Ovary (tissue), 9 donors: ENCODE measurements around the gene BIRC6. TPM values are rescaled to one million over a fixed set of nuclear protein-coding genes. Genes with fewer than 3 reads are reported as not detected.

Experiments
- DNase-seq, 5 donors: peaks; one replicate each; pipeline ENCODE4 v3.0.0-alpha.2; 2019 to 2020
- H3K27ac ChIP-seq, 2 donors: fragments of 200-600 bp; one replicate each; pipeline versions ENCODE4 v1.5.1 to v1.8.0; 2019 to 2022
- H3K27me3 ChIP-seq: fragments of 200-600 bp; one replicate; pipeline ENCODE4 v1.8.0; 2022
- H3K36me3 ChIP-seq: fragments of 200-600 bp; sonication (generic); one replicate; pipeline ENCODE4 v1.5.1; 2019
- H3K4me1 ChIP-seq: one replicate; pipeline ENCODE4 v1.8.1; 2013; ENCODE audit warnings: mild to moderate bottlenecking, moderate library complexity; ENCODE audit not compliant: insufficient read depth
- H3K4me3 ChIP-seq: fragments of 200-600 bp; sonication (generic); one replicate; pipeline ENCODE4 v1.5.1; 2017
- H3K9me3 ChIP-seq, 2 donors: fragments of 200-600 bp in 1 of 2; sonication (generic) in 1 of 2; one replicate each; pipeline versions ENCODE4 v1.5.1 to v1.8.1; 2013 to 2019; ENCODE audit warnings: mild to moderate bottlenecking in 1 of 2, moderate library complexity in 1 of 2
- EP300 ChIP-seq: sonication (generic); formaldehyde crosslinking; IDR thresholded peaks from one replicate; pipeline ENCODE4 v1.6.1; 2017; ENCODE audit warnings: antibody characterized with exemption
- POLR2A ChIP-seq: fragments of 450-650 bp; IDR thresholded peaks from one replicate; pipeline ENCODE4 v1.6.1; 2017; ENCODE audit warnings: antibody characterized with exemption, mild to moderate bottlenecking, moderate library complexity
- WGBS, 3 donors: extraction: QIAGEN DNeasy Blood & Tissue Kit in 1 of 3; methylation state at CpG; one replicate each; pipeline versions ENCODE4 v1.1.5 to v1.1.7; 2013 to 2017; 5-methylcytosine and 5-hydroxymethylcytosine counted together
- intact Hi-C, 4 donors: fragments of 100-400 bp; cut with DNase I; formaldehyde crosslinking; loops; one replicate each; pipeline versions ENCODE4 v1.11.0 to v1.15.1; 2022 to 2023
- polyA plus RNA-seq, 2 donors: library from polyadenylated mRNA; stranded (reverse); fragments of 200-250 nt in 1 of 2; fragments of 350-450 nt in 1 of 2; fragmentation: Illumina TruSeq in 1 of 2; extraction: RNeasy Lipid Tissue Mini Kit (QIAGEN cat#74804) in 1 of 2; gene quantifications; one replicate each; pipeline ENCODE4 v1.2.3, GENCODE V29; 2013 to 2014
- total RNA-seq, 7 donors: library from RNA; depleted of rRNA in 2 of 7; stranded (reverse); fragments of >200 nt in 2 of 7; fragmentation: NEBNext Ultra II Directional in 3 of 7; extraction: Animal tissue kit (Norgen Biotek cat#: 25700) in 3 of 7; gene quantifications; one replicate each; pipeline versions ENCODE4 v1.1.0 to v1.2.4, GENCODE V29; 2016 to 2023
- TF ChIP-seq, protein P1 (sequence below), 3 donors: fragments of 450-650 bp in 2 of 3; fragments of 200-600 bp in 1 of 3; IDR thresholded peaks; one replicate each; pipeline versions ENCODE4 v1.5.1 to v1.8.0; 2016 to 2022; ENCODE audit warnings: antibody characterized with exemption in 3 of 3, mild to moderate bottlenecking in 1 of 3
- donor health status: DM: no; HTN: no; CAD: no; lungs with moderate emphysema.
- donor health status: DM: no; HTN: no; CAD: no.
- donor health status: Bipolar disorder and iron deficiency.
- donor health status: DM: yes; HTN: yes; CAD: no.
- donor health status: DM: no; HTN: no; CAD: no.
- donor health status: DM: yes; HTN: yes; CAD: no.

BIRC6 gene
- total and polyA plus RNA-seq, 9 donors = 24.0 to 125 (median 92.2) TPM

DNA sequence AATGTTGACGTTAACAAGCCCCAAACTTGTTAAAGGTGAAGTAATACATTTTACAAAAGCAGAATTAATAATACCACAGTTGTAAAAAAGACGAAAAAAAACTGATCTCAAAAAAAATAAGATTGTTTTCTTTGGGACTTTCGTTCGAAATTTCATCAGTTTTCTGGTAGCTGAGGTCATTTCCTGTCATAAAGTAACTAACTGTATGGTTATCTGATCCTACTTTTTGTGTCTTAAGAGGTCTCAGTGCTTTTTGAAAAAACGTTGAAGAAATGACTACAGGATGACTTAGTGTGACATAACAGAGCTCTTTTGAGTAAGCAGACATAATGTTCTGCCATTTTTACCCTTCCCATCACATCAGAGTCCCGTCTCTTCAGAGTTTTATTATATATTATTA lies 79.3 kb downstream of the BIRC6 start:
- DNase-seq = no peak
- Histone ChIP-seq H3K36me3 (no peaks in the 10 kb centered on the region), H3K27ac (no peak overlapping the region), H3K4me3 (no peak overlapping the region), H3K4me1 (no peaks in the 10 kb centered on the region), H3K27me3 (no peaks in the 10 kb centered on the region), H3K9me3 (no peaks in the 10 kb centered on the region)
- 75 to 81% (median 79%) methylated on average over 6 of the region's 6 CpGs for WGBS, 3 donors
- TF ChIP-seq POLR2A = no peak
- intact Hi-C loops = no loop called here

DNA sequence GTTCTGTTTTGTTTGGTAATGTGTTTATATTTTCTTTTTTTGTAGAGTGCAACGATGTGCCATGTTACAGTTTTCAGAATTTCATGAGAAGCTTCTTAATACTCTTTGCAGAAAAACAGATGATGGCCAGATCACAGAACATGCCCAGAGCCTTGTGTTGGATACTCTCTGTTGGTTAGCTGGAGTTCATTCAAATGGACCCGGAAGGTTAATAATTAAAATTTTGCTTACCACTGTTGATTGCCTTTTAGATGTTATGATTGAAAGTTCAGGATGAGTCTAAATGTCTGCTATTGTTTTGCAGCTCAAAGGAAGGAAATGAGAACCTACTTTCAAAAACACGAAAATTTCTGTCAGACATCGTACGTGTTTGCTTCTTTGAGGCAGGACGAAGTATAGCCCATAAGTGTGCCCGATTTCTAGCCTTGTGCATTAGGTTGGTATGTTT lies 85.2 kb downstream of the BIRC6 start:
- intact Hi-C loops = loop anchor here in 1 of 4 donors (1.0 kb wide), 1 partner anchor 41 kb away; no protein-coding TSS in a partner anchor
- WGBS, 3 donors = 91 to 96% (median 93%) methylated on average over 7 of the region's 7 CpGs
- TF ChIP-seq, protein P1, sequence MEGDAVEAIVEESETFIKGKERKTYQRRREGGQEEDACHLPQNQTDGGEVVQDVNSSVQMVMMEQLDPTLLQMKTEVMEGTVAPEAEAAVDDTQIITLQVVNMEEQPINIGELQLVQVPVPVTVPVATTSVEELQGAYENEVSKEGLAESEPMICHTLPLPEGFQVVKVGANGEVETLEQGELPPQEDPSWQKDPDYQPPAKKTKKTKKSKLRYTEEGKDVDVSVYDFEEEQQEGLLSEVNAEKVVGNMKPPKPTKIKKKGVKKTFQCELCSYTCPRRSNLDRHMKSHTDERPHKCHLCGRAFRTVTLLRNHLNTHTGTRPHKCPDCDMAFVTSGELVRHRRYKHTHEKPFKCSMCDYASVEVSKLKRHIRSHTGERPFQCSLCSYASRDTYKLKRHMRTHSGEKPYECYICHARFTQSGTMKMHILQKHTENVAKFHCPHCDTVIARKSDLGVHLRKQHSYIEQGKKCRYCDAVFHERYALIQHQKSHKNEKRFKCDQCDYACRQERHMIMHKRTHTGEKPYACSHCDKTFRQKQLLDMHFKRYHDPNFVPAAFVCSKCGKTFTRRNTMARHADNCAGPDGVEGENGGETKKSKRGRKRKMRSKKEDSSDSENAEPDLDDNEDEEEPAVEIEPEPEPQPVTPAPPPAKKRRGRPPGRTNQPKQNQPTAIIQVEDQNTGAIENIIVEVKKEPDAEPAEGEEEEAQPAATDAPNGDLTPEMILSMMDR (IDR thresholded peaks at IDR 0.05) = no peak
- TF ChIP-seq EP300 = no peak
- TF ChIP-seq POLR2A = no peak
- H3K4me3 ChIP-seq = no peak overlapping the region
- H3K9me3 ChIP-seq = no peaks in the 10 kb centered on the region
- H3K4me1 ChIP-seq = no peaks in the 10 kb centered on the region
- no peak overlapping the region for H3K27ac ChIP-seq
- no peaks in the 10 kb centered on the region for H3K36me3 ChIP-seq
- no peaks in the 10 kb centered on the region for H3K27me3 ChIP-seq
- no peak for DNase-seq

DNA sequence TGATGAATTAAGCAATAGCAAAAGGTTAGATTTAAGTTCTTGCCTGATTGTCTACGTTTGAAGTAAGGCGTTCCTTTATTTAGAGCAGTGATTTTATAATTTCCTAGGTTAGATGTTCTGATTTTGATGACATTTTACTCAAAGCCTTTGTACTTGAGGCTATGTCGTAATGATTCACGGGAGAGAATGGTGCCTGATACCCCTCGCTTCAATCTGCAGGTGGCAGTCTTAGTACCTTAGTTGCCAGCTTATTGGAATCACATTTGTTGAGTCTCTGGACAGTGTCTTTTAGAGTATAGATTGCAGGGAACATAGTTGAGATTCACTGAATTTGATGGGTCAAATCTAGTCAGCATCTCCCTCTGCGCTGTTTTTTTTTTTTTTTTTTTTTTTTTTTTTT lies 89.5 kb downstream of the BIRC6 start:
- intact Hi-C loops = no loop called here
- 96 to 99% (median 96%) methylated on average over 6 of the region's 6 CpGs for WGBS, 3 donors
- no peaks in the 10 kb centered on the region for H3K4me1 ChIP-seq
- H3K9me3 ChIP-seq = no peaks in the 10 kb centered on the region
- no peaks in the 10 kb centered on the region for H3K27me3 ChIP-seq
- no peaks in the 10 kb centered on the region for H3K36me3 ChIP-seq
- TF ChIP-seq EP300 (no peak), POLR2A (no peak)
- TF ChIP-seq, protein P1 (IDR thresholded peaks at IDR 0.05) = no peak
- no peak for DNase-seq
- H3K4me3 ChIP-seq = no peak overlapping the region
- H3K27ac ChIP-seq = no peak overlapping the region

DNA sequence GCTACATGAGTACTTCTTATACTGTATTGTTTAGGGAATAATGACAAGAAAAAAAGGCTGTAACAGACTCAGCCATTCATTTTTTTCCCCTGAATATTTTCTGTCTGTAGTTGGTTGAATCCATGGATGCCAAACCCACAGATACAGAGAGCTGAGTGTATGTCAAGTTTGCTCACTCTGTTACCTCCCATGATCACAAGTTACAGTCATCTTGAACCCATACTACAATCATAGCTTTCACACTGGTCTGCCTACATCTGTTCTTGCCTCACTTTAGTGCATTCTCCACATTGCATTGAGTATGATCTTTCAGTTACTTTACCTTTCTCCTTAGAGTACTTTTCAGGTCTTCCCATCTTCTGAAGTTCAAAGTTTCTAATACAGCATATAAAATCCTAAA lies 94.0 kb downstream of the BIRC6 start:
- H3K36me3 ChIP-seq = no peaks in the 10 kb centered on the region
- intact Hi-C loops = no loop called here
- no peak for DNase-seq

DNA sequence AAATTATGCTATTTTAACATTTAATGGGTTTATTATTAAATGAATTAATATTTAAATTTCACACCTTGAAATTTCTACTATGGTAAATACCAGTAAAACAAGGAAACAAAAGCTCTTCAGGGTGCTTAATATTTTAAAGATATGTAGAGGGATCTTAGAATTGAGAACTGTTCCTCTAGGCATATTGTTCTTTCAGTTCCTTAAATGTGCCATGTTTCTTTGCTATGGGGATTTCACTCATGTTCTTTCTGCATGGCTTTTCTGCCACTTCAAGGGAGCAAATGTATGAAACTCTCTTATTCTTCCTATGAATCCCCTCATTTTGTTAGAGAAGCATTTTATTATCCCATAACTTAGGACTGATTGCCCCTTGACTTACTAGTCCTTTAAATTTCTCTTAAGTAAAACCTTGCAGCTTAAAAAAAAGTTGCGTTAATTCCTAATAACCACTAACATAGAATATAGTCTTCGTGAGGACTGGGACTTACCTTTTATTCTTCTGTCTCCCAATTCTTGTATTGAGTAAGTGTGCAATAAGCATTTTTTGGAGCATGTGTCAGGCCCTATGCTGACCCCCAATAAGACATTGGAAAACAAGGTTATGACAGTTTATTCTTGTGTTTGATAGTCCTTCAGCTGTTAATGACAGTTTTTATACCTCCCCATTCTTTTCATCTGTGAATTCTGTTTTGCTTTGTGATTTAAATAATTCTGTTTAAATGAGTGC lies 95.7 kb downstream of the BIRC6 start:
- H3K9me3 ChIP-seq = no peaks in the 10 kb centered on the region
- intact Hi-C loops = no loop called here
- TF ChIP-seq, protein P1 (IDR thresholded peaks at IDR 0.05) = no peak
- TF ChIP-seq EP300 (no peak), POLR2A (no peak)
- no peaks in the 10 kb centered on the region for H3K27me3 ChIP-seq
- DNase-seq = no peak
- WGBS, 3 donors = 93 to 95% (median 94%) methylated on average over 2 of the region's 2 CpGs
- H3K36me3 ChIP-seq = no peaks in the 10 kb centered on the region
- H3K4me3 ChIP-seq = no peak overlapping the region
- no peaks in the 10 kb centered on the region for H3K4me1 ChIP-seq
- no peak overlapping the region for H3K27ac ChIP-seq

More for the DNA sequence above, 94.0 kb downstream of the BIRC6 start:
- H3K4me1 ChIP-seq = no peaks in the 10 kb centered on the region
- H3K4me3 ChIP-seq = no peak overlapping the region
- no peaks in the 10 kb centered on the region for H3K9me3 ChIP-seq
- no peak overlapping the region for H3K27ac ChIP-seq
- H3K27me3 ChIP-seq = no peaks in the 10 kb centered on the region
- TF ChIP-seq, protein P1 (IDR thresholded peaks at IDR 0.05) = no peak
- TF ChIP-seq EP300 = no peak
